Choroid plexus epithelial cell (primary cell): Measurements from ENCODE around the gene ULBP2.
"Not testable (repeated sequence)": the region's sequence is repeated elsewhere in the genome, so short reads cannot be mapped to it uniquely, and the experiment has no call there.

ENCODE experiments used
- DNase-seq: peaks from one replicate; pipeline ENCODE4 v3.0.0-alpha.2; 2010; ENCODE audit warnings: low read depth
- H3K4me3 ChIP-seq: 2 replicates; pipeline ENCODE4 v1.5.1; 2011; ENCODE audit warnings: low read depth, mild to moderate bottlenecking, control low read depth, low read length, moderate library complexity
- CTCF ChIP-seq: conservative IDR thresholded peaks from 2 replicates; pipeline ENCODE4 v1.5.1; 2011; ENCODE audit warnings: low read depth, mild to moderate bottlenecking, control low read depth, inconsistent platforms, low read length, moderate library complexity

The ULBP2 gene

GRCh38 chr6:149938571-149939355 lies 3.1 kb upstream of the ULBP2 start:
- peak; percentile 13 for DNase-seq
- H3K4me3 ChIP-seq, result peak overlapping the region; percentile 52
- TF ChIP-seq CTCF, result no peak

GRCh38 chr6:149939356-149939648 lies 2.5 kb upstream of the ULBP2 start:
- H3K4me3 ChIP-seq, result no peak overlapping the region
- DNase-seq, result no peak
- TF ChIP-seq CTCF, result no peak

GRCh38 chr6:149939909-149940671 lies 1.7 kb upstream of the ULBP2 start:
- H3K4me3 ChIP-seq, result no peak overlapping the region
- no peak for DNase-seq
- TF ChIP-seq CTCF, result no peak

- H3K4me3 ChIP-seq, result no peak overlapping the region
- TF ChIP-seq CTCF, result no peak
- no peak for DNase-seq
Observed at GRCh38 chr6:149940672-149940982, 1.2 kb upstream of the ULBP2 start.

GRCh38 chr6:149942461-149942829 lies 631 bp downstream of the ULBP2 start:
- H3K4me3 ChIP-seq, result peak overlapping the region; percentile 68
- no peak for DNase-seq
- no peak for TF ChIP-seq CTCF

- not testable (repeated sequence) for H3K4me3 ChIP-seq, DNase-seq
Observed at GRCh38 chr6:149943321-149943720, 1.5 kb downstream of the ULBP2 start.

GRCh38 chr6:149945276-149945675 lies 3.5 kb downstream of the ULBP2 start:
- H3K4me3 ChIP-seq, DNase-seq: not testable (repeated sequence)

- not testable (repeated sequence) for DNase-seq, H3K4me3 ChIP-seq
Observed at GRCh38 chr6:149946631-149947030, 4.8 kb downstream of the ULBP2 start.

- not testable (repeated sequence) for H3K4me3 ChIP-seq, DNase-seq
Observed at GRCh38 chr6:149947533-149947932, 5.7 kb downstream of the ULBP2 start.
